Omental fat pad (tissue), 4 donors: ENCODE measurements around the gene MORN5. TPM values are rescaled to one million over a fixed set of nuclear protein-coding genes. Genes with fewer than 3 reads are reported as not detected.
"Not testable (repeated sequence)": the region's sequence is repeated elsewhere in the genome, so short reads cannot be mapped to it uniquely, and the experiment has no call there.

Experiments
- ATAC-seq: fragments of 150-250 bp; one replicate; pipeline ENCODE4 v1.9.1; 2016; ENCODE audit warnings: mild to moderate bottlenecking, moderate library complexity; ENCODE audit not compliant: low FRiP score
- DNase-seq: peaks from one replicate; pipeline ENCODE4 v3.0.0-alpha.2; 2019; ENCODE audit warnings: low spot score
- total RNA-seq, 4 donors: library from RNA; depleted of rRNA; stranded (reverse); fragments of >200 nt; gene quantifications; one replicate each; pipeline ENCODE4 v1.1.0, GENCODE V29; 2016
- TF ChIP-seq, protein P1 (sequence below), 3 donors: fragments of 450-650 bp; IDR thresholded peaks; one replicate each; pipeline ENCODE4 v1.5.1; 2016 to 2017; ENCODE audit warnings: antibody characterized with exemption in 3 of 3, mild to moderate bottlenecking in 3 of 3, moderate library complexity in 2 of 3

MORN5 gene
- total RNA-seq, 4 donors from 2014 or later: not detected

DNA sequence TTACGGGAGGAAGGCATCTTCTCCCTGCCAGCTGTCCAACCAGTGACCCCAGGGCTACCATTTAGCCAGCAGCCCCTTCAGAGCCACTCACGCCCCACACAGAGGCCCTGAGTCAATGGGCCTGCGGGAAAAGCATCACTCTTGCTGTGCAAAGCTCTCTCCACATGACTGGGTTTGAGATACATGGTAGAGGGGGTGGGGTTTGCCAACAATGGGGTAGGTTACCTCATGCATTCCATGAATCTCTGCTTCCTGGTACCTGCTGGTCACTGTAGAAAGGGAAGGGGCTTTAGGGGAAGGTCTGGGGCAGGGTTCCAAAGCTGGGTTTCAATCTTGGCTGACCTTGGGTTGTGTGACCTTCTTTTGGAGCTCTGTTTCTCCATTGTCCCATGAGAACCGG is 43.7 kb upstream of the MORN5 start:
- ATAC-seq: no peak
- TF ChIP-seq, protein P1, sequence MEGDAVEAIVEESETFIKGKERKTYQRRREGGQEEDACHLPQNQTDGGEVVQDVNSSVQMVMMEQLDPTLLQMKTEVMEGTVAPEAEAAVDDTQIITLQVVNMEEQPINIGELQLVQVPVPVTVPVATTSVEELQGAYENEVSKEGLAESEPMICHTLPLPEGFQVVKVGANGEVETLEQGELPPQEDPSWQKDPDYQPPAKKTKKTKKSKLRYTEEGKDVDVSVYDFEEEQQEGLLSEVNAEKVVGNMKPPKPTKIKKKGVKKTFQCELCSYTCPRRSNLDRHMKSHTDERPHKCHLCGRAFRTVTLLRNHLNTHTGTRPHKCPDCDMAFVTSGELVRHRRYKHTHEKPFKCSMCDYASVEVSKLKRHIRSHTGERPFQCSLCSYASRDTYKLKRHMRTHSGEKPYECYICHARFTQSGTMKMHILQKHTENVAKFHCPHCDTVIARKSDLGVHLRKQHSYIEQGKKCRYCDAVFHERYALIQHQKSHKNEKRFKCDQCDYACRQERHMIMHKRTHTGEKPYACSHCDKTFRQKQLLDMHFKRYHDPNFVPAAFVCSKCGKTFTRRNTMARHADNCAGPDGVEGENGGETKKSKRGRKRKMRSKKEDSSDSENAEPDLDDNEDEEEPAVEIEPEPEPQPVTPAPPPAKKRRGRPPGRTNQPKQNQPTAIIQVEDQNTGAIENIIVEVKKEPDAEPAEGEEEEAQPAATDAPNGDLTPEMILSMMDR (IDR thresholded peaks at IDR 0.05): no peak

DNA sequence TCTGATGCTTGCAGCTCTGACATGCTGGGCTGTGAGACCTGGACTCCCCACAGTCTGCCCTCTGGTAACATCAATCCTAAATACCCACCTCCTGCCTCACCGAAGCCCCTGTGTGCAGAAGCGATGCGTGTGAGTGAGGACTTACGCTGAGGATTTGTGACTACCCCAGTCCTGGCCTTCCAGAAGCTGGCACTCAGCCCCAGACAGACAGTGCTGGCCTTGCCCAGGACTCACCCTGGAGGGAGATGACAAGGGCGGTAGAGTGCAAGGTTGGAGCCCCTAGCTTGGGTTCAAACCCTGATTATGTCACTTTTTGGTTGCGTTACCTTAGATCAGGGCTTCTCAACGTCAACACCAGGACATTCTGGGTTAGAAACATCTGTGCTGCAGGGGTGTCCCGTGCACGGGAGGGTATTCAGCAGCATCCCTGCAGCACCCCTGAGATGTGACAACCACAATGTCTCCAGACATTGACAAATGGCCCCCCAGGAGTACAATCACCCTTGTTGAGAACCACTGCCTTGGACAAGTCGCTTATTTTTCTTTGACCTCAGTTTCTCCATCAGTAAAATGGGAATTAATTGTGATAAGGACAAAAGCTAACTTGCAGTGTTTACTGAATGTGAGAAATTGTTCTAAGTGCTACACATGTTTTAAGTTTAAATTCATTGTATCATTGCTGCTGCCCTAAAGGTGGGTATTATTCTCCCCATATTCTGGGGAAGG is 43.1 kb upstream of the MORN5 start:
- no peak for ATAC-seq
- TF ChIP-seq, protein P1 (IDR thresholded peaks at IDR 0.05): no peak
- DNase-seq: no peak

More for the DNA sequence above, 43.7 kb upstream of the MORN5 start:
- no peak for DNase-seq

DNA sequence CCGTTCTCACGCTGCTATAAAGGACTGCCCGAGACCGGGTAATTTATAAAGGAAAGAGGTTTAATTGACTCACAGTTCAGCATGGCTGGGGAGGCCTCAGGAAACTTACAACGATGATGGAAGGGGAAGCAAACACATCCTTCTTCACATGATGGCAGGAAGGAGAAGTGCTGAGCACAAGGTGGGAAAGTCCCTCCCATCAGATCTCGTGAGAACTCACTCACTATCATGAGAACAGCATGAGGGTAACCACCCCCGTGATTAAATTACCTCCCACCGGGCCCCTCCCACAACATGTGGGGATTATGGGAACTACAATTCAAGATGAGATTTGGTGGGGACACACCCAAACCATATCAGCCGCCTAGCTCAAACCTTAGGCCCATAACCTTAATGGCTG is 42.5 kb upstream of the MORN5 start:
- not testable (repeated sequence) for ATAC-seq, DNase-seq

DNA sequence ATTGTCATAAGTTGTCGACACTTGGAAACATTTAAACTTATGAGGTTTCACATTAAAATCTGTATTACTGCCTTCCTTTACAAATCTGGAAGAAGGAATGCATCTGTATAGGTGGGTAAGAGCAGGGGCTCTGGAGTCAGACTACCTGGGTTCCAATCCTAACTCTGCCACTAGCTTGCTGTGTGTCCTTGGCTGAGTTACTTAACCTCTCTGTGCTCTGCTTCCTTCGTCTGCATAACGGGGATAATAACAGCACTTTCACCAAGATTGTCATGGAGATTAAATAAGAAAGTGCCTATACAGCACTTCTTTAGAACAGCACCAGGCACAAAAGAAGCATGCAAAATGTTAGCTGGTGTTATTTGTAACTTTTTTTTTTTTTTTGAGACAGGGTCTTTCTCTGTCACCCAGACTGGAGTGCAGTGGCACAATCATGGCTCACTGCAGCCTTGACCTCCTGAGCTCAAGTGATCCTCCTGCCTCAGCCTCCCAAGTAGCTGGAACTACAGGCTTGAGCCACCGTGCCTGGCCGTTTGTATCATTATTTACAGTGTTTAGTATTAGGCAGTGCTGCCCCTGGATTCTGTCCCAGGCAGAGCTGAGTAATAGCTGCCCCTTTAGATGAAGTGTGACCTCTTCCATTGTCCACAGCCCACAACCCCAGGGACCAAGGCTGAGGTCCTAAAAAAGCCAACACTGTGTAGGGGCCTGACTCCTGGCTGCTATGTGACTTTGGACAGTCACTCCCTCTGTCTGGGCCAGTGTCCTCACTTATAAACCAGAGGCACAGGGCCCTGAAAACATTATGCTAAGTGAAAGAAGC is 41.2 kb upstream of the MORN5 start:
- no peak for ATAC-seq
- no peak for DNase-seq
- TF ChIP-seq, protein P1 (IDR thresholded peaks at IDR 0.05): no peak

- TF ChIP-seq, protein P1 (IDR thresholded peaks at IDR 0.05): no peak
- ATAC-seq (no peak), DNase-seq (no peak)
Measured at GRCh38 chr9:122119166-122119521, 40.6 kb upstream of the MORN5 start.

DNA sequence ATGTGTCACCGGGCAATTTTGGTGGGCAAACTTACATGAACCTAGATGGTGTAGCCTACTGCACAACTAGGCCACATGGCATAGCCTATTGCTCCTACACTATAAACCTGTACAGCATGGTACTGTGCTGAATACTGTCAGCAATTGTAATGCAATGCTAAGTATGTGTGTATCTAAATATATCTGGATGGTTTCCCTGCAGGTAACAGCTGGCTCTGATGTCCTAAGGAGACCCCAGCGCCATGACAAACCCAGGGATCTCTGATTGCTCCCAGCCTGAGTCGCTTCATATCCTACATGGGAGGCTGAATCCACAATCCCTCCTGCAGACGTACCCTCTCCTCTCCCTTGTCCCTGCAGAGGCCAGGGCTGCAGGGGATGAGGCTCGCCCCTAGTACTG is 40.0 kb upstream of the MORN5 start:
- TF ChIP-seq, protein P1 (IDR thresholded peaks at IDR 0.05): no peak
- ATAC-seq (no peak), DNase-seq (no peak)

DNA sequence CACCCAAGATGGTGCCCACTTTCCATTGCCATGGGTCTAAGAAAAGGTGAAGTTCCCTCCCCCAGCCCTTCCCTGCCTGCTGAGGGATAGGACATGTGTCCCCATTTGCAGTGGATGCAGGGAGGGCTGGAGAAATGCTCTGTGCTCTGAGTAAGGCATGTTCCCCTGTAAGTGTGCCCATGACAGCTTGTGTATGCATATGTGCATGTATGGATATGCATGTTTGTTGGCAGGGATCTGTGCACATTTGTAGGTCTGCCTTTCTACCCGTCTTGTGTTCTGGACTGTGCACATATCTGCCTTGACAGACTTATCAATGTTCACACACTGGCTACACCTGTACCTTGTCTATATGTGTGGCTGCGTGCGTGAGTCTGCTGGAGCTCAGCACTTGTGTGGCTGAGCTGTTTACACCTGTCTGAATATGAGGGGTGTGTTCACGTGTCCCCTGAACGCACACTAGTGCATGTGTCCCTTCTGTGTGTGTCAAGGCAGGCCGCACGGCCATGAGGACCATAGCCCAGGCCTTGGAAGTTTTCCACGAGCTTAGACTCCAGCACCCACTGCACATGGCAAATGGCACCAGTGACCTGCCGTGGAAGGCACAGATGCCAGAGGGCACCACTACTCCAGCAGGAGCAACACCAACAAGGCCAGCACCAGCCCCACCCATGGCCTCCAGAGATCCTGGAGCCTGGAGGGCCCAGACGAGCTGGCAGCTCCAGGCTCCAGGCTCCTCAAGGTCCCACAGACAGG is 39.2 kb upstream of the MORN5 start:
- TF ChIP-seq, protein P1 (IDR thresholded peaks at IDR 0.05): no peak
- DNase-seq: no peak
- ATAC-seq: no peak
